OCI-LY7 (cell line): ENCODE data around the gene RARG. TPM values are rescaled to one million over a fixed set of nuclear protein-coding genes. Genes with fewer than 3 reads are reported as not detected.

Experiments
- BruUV-seq: library from RNA; stranded (reverse); fragments of 400-500 nt; replicated peaks from 2 replicates; lab custom pipeline; 2021; lab: Mats Ljungman, UMichigan
- CTCF ChIA-PET: fragments of 300-600 bp; sonication (Branson Sonifier 250); formaldehyde crosslinking; loops from one replicate; lab custom pipeline; 2022; ENCODE audit warnings: antibody characterized with exemption; ENCODE audit not compliant: unreplicated experiment; lab: Charles Lee
- POLR2A ChIA-PET: fragments of 300-600 bp; sonication (Branson Sonifier 250); formaldehyde crosslinking; loops from one replicate; lab custom pipeline; 2022; ENCODE audit warnings: antibody characterized with exemption; lab: Charles Lee
- DNase-seq: peaks from one replicate; pipeline ENCODE4 v3.0.0-alpha.2; 2015; ENCODE audit warnings: low spot score
- H2AFZ ChIP-seq: fragments of 200-600 bp; sonication (generic), shearing (Covaris generic); 2 replicates; pipeline ENCODE4 v1.6.1; 2014; ENCODE audit warnings: mild to moderate bottlenecking, antibody characterized with exemption, low read length, moderate library complexity
- H3K27ac ChIP-seq: fragments of 200-600 bp; sonication (generic); 2 replicates; pipeline ENCODE4 v1.5.1; 2014; ENCODE audit warnings: mixed run types, low read depth, mild to moderate bottlenecking, moderate library complexity, low read length, inconsistent platforms; ENCODE audit not compliant: poor library complexity, severe bottlenecking
- H3K36me3 ChIP-seq: fragments of 200-600 bp; sonication (generic); 2 replicates; pipeline ENCODE4 v1.6.1; 2014; ENCODE audit warnings: mild to moderate bottlenecking, antibody characterized with exemption, low read length, moderate library complexity, mixed read lengths; ENCODE audit not compliant: insufficient read depth
- H3K4me1 ChIP-seq: fragments of 200-600 bp; sonication (generic); 2 replicates; pipeline ENCODE4 v1.5.1; 2014; ENCODE audit warnings: mild to moderate bottlenecking, low read length; ENCODE audit not compliant: insufficient read depth, poor library complexity, severe bottlenecking
- H3K4me2 ChIP-seq: fragments of 200-600 bp; sonication (generic); 2 replicates; pipeline ENCODE4 v1.6.1; 2014; ENCODE audit warnings: mild to moderate bottlenecking, low read length
- H3K4me3 ChIP-seq: fragments of 200-600 bp; sonication (generic); 2 replicates; pipeline ENCODE4 v1.5.1; 2014; ENCODE audit warnings: mild to moderate bottlenecking, low read depth, low read length; ENCODE audit not compliant: poor library complexity, severe bottlenecking
- H3K79me2 ChIP-seq: fragments of 200-600 bp; sonication (generic); 2 replicates; pipeline ENCODE4 v1.6.1; 2016; ENCODE audit warnings: low read depth, mild to moderate bottlenecking, low read length, moderate library complexity, mixed read lengths; ENCODE audit not compliant: insufficient read depth
- H3K9me2 ChIP-seq: fragments of 200-600 bp; sonication (generic); 2 replicates; pipeline ENCODE4 v1.6.1; 2016; ENCODE audit warnings: mild to moderate bottlenecking, low read length, mixed read lengths; ENCODE audit not compliant: insufficient read depth
- H3K9me3 ChIP-seq: fragments of 200-600 bp; sonication (generic); 2 replicates; pipeline ENCODE4 v1.6.1; 2014; ENCODE audit warnings: mild to moderate bottlenecking, mixed run types, low read length, mixed read lengths
- H4K20me1 ChIP-seq: fragments of 200-600 bp; sonication (generic); 2 replicates; pipeline ENCODE4 v1.6.1; 2014; ENCODE audit warnings: mild to moderate bottlenecking, antibody characterized with exemption, low read length, moderate library complexity, mixed read lengths; ENCODE audit not compliant: insufficient read depth
- EZH2phosphoT487 ChIP-seq: fragments of 200-600 bp; sonication (generic); IDR thresholded peaks from 2 replicates; pipeline ENCODE4 v1.6.1; 2018; ENCODE audit warnings: low read depth, borderline replicate concordance, mild to moderate bottlenecking, mixed run types, antibody characterized with exemption, low read length, moderate library complexity, mixed read lengths
- intact Hi-C: fragments of 100-400 bp; cut with micrococcal nuclease; formaldehyde crosslinking; loops from one replicate; pipeline ENCODE4 v1.10.0; 2022; ENCODE audit not compliant: unreplicated experiment
- total RNA-seq, 2 experiments: library from RNA; depleted of rRNA in 1 of 2; stranded (reverse); fragments of >200 nt in 1 of 2; shearing (Covaris generic) in 1 of 2; gene quantifications; 2 replicates each; pipeline ENCODE4 v1.2.3, GENCODE V29; 2014 to 2022
- TF ChIP-seq, protein P1 (sequence below): fragments of 200-600 bp; sonication (generic); conservative IDR thresholded peaks from 2 replicates; pipeline ENCODE4 v1.5.1; 2014; ENCODE audit warnings: mild to moderate bottlenecking, antibody characterized with exemption, low read length, moderate library complexity, mixed read lengths

Gene RARG
- total RNA-seq, 2 experiments from 2014 or later = 7.0 to 8.4 TPM

DNA sequence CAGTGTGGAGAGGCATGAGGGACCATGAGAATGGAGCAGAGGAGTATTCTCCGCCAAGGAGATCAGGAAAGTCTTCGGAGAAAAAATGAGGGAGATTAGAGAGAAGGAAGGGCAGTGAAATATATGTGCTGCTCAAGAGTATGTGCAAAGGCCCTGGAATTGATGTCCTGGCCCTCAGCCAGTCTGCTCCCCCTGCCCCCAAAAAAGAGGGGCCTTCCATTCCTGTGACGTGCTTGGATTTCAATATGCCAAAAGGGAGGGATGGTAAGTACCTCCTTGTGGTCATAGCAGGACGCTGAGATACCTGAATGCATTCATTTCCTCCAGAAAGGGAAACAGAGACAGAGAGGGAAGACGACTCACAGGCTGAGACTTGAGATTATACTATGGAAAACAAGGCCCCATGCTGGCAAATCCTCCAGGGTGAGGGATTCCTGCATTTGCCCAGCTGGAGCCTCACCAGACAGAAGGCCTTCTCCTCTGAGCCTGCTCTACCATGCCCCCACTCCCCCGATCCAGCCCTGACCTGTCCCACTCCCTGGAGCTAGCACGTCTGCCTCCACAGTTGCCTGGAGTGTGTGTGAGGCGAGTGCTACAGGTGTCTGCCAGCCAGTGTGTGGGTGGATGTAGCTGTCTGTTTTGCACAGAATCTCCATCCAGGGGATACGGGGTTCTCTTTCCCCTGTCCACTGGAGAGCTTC, 3.9 kb upstream of the RARG start:
- Histone ChIP-seq H3K9me2 (no peaks in the 10 kb centered on the region), H3K79me2 (no peaks in the 10 kb centered on the region), H3K4me1 (peaks cover 12% of the 10 kb centered on the region), H3K4me2 (no peak overlapping the region), H3K36me3 (no peaks in the 10 kb centered on the region), H3K9me3 (no peaks in the 10 kb centered on the region), H2AFZ (no peak overlapping the region), H4K20me1 (no peaks in the 10 kb centered on the region), H3K4me3 (no peak overlapping the region), H3K27ac (no peak overlapping the region)
- TF ChIP-seq, protein P1, sequence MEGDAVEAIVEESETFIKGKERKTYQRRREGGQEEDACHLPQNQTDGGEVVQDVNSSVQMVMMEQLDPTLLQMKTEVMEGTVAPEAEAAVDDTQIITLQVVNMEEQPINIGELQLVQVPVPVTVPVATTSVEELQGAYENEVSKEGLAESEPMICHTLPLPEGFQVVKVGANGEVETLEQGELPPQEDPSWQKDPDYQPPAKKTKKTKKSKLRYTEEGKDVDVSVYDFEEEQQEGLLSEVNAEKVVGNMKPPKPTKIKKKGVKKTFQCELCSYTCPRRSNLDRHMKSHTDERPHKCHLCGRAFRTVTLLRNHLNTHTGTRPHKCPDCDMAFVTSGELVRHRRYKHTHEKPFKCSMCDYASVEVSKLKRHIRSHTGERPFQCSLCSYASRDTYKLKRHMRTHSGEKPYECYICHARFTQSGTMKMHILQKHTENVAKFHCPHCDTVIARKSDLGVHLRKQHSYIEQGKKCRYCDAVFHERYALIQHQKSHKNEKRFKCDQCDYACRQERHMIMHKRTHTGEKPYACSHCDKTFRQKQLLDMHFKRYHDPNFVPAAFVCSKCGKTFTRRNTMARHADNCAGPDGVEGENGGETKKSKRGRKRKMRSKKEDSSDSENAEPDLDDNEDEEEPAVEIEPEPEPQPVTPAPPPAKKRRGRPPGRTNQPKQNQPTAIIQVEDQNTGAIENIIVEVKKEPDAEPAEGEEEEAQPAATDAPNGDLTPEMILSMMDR = no peak
- no peak for TF ChIP-seq EZH2phosphoT487
- intact Hi-C loops = no loop called here
- ChIA-PET CTCF (interaction anchor here (2.3 kb wide), 1 partner anchor 32 kb away, joined by 8 read pairs; the partner anchor contains the start of gene ESPL1), POLR2A (no interaction called here)
- DNase-seq = no peak
- no TSS peak for BruUV-seq

DNA sequence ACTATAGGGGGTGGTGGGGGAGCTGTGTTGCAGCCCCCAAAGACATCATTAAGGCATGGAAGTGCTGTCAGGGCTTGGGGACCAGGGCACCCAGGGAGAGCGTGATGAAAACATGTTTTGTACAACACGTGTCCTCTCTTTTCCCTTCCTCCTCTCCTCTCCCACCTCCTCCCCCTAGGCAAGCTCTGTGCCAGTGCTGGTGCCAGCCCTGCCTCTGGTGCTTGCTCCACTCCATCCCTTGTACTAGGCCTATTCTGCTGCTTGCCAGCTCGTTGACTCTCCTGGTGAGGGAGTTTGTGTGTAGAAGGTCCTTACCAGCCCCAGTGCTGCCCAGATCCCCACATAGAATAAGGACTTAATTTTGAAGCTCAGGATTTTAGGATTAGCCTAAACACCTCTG, 3.2 kb upstream of the RARG start:
- H3K4me1 ChIP-seq = peaks cover 12% of the 10 kb centered on the region
- H3K9me2 ChIP-seq = no peaks in the 10 kb centered on the region
- no peak overlapping the region for H3K4me3 ChIP-seq
- no peaks in the 10 kb centered on the region for H4K20me1 ChIP-seq
- CTCF ChIA-PET = interaction anchor here (2.3 kb wide), 1 partner anchor 33 kb away, joined by 8 read pairs; the partner anchor contains the start of gene ESPL1
- H3K9me3 ChIP-seq = no peaks in the 10 kb centered on the region
- TF ChIP-seq, protein P1 = no peak
- TF ChIP-seq EZH2phosphoT487 = no peak
- POLR2A ChIA-PET = no interaction called here
- H2AFZ ChIP-seq = no peak overlapping the region
- intact Hi-C loops = no loop called here
- no peak overlapping the region for H3K27ac ChIP-seq
- H3K79me2 ChIP-seq = no peaks in the 10 kb centered on the region
- no peak overlapping the region for H3K4me2 ChIP-seq
- BruUV-seq = no TSS peak
- no peak for DNase-seq
- H3K36me3 ChIP-seq = no peaks in the 10 kb centered on the region

DNA sequence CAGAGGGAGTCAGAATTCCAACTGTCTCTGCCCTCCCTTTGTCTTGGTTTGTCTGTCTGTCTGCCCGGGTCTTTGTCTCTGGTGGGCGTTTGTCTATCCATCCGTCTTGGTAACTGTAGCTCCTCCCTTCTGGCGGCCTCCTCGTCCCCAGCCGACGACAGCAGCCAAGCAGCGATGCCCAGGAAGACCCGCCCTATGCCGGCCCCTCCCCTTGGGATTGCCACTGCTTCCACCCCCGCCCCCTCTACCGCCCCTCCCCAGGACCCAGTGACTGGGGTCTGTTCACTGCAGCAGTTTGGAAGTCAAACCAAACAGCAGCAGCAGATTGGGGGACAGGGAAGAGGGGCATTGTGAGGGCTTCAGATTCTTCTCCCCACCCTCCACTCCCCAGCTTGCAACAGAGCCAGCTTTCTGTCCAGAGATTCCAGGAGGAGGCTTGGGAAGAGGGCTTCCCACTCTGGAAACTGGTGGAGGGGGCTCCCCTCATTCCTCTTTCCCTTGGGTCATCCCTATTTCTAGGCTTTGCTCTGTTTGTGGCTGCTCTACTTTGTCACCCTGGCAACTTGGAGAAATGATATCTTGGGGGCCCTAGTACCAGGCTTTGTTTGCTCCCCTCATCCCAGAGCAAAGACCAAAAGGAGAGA, 2.4 kb upstream of the RARG start:
- Histone ChIP-seq H3K9me3 (no peaks in the 10 kb centered on the region), H3K4me3 (no peak overlapping the region), H3K4me1 (peaks cover 12% of the 10 kb centered on the region), H4K20me1 (no peaks in the 10 kb centered on the region), H3K9me2 (no peaks in the 10 kb centered on the region), H3K79me2 (no peaks in the 10 kb centered on the region), H3K4me2 (no peak overlapping the region), H3K36me3 (no peaks in the 10 kb centered on the region), H2AFZ (no peak overlapping the region), H3K27ac (no peak overlapping the region)
- no peak for DNase-seq
- TF ChIP-seq, protein P1 = no peak
- no peak for TF ChIP-seq EZH2phosphoT487
- intact Hi-C loops = no loop called here
- ChIA-PET POLR2A (no interaction called here), CTCF (no interaction called here)
- no TSS peak for BruUV-seq
